ENCODE results near the gene GPS1. TPM values are rescaled to one million over a fixed set of nuclear protein-coding genes. Genes with fewer than 3 reads are reported as not detected.

GPS1 gene
- total RNA-seq, 6 experiments from 2014 or later, result 127 to 144 (median 141) TPM

DNA sequence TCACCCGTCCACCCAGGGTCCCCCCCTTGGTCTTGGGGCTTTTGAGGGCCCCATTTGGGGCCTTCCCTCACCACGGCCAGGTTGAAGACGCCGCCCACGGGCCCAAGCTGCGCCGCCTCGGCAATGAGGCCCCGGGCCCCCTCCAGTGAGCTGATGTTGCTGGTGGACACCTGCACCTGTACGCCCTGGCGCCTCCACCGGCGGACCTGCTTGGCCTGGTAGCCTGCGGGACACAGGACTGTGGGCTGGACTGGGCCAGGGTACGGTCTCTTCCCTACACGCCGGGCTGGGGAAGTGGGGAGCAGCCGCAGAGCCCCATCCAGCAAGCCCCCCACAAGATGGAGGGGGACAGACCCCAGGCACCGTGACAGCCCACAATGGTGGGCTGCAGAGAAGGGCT lies 30.8 kb downstream of the GPS1 start:
- no peaks in the 10 kb centered on the region for H3K9me3 Mint-ChIP-seq
- H3K36me3 Mint-ChIP-seq (ENCODE audit: low read depth), result peaks cover 8% of the 10 kb centered on the region; the same call in 1 of the 2 replicates
- no peak overlapping the region for H3K4me3 Mint-ChIP-seq
- H3K27me3 Mint-ChIP-seq (ENCODE audit: insufficient read depth), result peaks cover 3% of the 10 kb centered on the region
- no peak overlapping the region for H3K27ac Mint-ChIP-seq
- H3K4me1 Mint-ChIP-seq (ENCODE audit: low read depth), result no peaks in the 10 kb centered on the region
- TF ChIP-seq, protein P1, sequence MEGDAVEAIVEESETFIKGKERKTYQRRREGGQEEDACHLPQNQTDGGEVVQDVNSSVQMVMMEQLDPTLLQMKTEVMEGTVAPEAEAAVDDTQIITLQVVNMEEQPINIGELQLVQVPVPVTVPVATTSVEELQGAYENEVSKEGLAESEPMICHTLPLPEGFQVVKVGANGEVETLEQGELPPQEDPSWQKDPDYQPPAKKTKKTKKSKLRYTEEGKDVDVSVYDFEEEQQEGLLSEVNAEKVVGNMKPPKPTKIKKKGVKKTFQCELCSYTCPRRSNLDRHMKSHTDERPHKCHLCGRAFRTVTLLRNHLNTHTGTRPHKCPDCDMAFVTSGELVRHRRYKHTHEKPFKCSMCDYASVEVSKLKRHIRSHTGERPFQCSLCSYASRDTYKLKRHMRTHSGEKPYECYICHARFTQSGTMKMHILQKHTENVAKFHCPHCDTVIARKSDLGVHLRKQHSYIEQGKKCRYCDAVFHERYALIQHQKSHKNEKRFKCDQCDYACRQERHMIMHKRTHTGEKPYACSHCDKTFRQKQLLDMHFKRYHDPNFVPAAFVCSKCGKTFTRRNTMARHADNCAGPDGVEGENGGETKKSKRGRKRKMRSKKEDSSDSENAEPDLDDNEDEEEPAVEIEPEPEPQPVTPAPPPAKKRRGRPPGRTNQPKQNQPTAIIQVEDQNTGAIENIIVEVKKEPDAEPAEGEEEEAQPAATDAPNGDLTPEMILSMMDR (IDR thresholded peaks at IDR 0.05), result no peak
- no peak for DNase-seq

DNA sequence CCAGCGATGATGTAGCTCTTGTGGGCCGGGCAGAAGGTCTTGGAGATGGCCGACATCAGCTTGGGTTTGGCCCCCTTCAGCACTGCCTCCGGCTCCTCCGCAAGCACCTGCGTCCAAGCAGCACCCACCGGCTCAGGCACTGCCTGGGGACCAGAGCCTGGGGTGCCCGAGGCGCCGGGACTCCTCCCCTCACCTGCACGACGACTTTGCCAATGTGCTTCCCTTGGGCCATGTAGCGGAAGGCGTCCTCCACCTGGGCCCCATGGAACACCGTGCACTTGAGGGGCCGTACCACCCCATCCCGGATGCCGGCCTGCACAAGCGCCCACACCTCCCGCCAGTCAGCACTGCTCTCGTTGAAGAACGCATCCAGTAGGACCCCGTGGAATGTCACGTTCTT lies 31.3 kb downstream of the GPS1 start:
- Mint-ChIP-seq H3K4me1 (ENCODE audit: low read depth) (no peaks in the 10 kb centered on the region), H3K27me3 (ENCODE audit: insufficient read depth) (peaks cover 3% of the 10 kb centered on the region), H3K36me3 (ENCODE audit: low read depth) (peaks cover 7% of the 10 kb centered on the region; the same call in 1 of the 2 replicates), H3K4me3 (no peak overlapping the region), H3K27ac (no peak overlapping the region), H3K9me3 (no peaks in the 10 kb centered on the region)
- TF ChIP-seq, protein P1 (IDR thresholded peaks at IDR 0.05), result no peak
- DNase-seq, result no peak

DNA sequence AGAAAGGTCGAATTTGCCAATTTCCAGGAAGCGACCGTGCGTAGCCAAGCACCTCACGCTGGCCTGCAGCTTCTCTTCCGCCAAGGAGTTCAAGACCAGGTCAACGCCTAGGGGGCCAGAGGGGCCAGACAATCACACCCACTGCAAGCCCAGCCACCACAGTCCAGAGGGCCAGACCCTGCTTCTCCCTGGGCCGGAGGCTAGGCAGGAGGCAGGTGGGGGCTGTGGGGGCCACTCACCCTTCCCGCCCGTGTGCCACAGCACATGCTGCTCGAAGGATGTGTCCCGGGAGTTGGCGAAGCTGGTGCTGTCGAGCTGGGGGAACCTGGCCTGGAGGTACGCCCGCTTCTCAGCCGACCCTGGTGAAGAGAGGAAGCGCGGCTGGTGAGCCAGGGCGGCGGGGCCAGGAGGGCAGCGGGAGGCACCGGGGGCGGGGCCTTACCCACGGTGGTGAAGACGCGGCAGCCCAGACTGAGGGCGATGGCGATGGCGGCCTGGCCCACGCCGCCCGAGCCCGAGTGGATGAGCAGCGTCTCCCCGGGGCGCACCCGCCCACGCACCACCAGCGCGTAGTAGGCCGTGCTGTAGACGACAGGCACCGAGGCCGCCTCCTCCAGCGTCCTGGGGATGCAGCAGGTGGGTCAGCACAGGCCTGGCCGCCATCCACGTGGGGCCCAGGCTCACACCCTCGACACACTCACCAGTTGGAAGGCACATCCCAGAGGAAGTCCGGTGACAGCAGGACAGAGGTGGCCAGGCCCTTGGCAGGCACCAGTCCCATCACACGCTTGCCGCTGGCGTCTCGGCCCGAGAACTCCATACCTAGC lies 32.0 kb downstream of the GPS1 start:
- Mint-ChIP-seq H3K36me3 (ENCODE audit: low read depth) (peaks cover 4% of the 10 kb centered on the region; the same call in 1 of the 2 replicates), H3K27me3 (ENCODE audit: insufficient read depth) (peaks cover 3% of the 10 kb centered on the region; the same call in 1 of the 2 replicates), H3K9me3 (no peaks in the 10 kb centered on the region), H3K27ac (no peak overlapping the region), H3K4me1 (ENCODE audit: low read depth) (no peaks in the 10 kb centered on the region), H3K4me3 (no peak overlapping the region)
- TF ChIP-seq, protein P1 (IDR thresholded peaks at IDR 0.05), result no peak
- DNase-seq, result no peak

- Mint-ChIP-seq H3K4me1 (ENCODE audit: low read depth) (no peaks in the 10 kb centered on the region), H3K27me3 (ENCODE audit: insufficient read depth) (peaks cover 3% of the 10 kb centered on the region; the same call in 1 of the 2 replicates), H3K9me3 (no peaks in the 10 kb centered on the region), H3K36me3 (ENCODE audit: low read depth) (peaks cover 4% of the 10 kb centered on the region; the same call in 1 of the 2 replicates), H3K4me3 (no peak overlapping the region), H3K27ac (no peak overlapping the region)
- DNase-seq, result no peak
- TF ChIP-seq, protein P1 (IDR thresholded peaks at IDR 0.05), result no peak
Measured at GRCh38 chr17:82084373-82085030, 32.8 kb downstream of the GPS1 start.

DNA sequence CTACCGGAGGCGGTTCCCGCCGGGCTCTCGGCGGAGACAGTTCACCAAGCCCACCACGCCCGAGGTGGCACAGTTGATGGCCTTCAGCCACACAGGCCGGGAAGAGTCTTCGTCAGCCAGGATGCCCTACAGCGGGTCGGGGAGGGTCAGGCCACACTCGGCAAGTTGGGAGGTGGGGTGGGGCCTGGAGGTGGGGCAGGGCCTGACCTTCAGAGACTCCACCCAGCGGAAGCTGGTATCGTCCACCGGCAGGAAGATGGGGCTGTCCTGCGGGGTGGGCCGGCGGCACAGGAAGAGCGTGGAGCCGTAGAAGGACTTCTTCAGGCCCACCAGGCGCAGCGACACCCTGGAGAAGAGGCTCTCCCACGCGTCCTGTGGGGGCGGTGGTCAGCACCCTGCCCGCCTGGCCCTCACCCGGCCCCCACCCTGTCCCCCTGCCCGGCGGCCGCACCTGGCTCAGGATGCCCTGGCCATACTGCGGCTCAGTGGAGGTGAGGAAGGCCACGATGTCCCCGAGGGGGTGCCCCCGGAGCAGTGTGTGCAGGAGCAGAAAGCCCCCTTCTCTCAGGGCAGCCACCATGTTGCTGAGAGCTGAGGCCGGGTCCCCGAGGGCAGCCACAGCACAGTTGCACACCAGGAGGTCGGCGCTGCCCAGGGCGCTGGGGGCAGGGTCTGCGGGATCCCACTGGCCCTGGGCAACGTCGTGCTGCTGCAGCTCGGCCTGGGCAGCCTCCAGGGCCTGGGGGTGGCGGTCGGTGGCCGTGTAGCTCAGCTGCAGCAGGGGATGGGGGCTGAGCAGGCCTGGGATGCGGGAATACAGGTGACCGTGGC lies 33.5 kb downstream of the GPS1 start:
- Mint-ChIP-seq H3K27ac (no peak overlapping the region), H3K36me3 (ENCODE audit: low read depth) (no peaks in the 10 kb centered on the region), H3K9me3 (no peaks in the 10 kb centered on the region), H3K4me1 (ENCODE audit: low read depth) (no peaks in the 10 kb centered on the region), H3K4me3 (no peak overlapping the region), H3K27me3 (ENCODE audit: insufficient read depth) (peaks cover 3% of the 10 kb centered on the region; the same call in 1 of the 2 replicates)
- DNase-seq, result no peak
- TF ChIP-seq, protein P1 (IDR thresholded peaks at IDR 0.05), result no peak

All from HFFc6 (cell line).